ENCODE data around the gene POTEB2.
"Not testable (repeated sequence)": the region's sequence is repeated elsewhere in the genome, so short reads cannot be mapped to it uniquely, and the experiment has no call there.

The POTEB2 gene

GRCh38 chr15:20866214-20866613 lies at the start of gene POTEB2:
TSS of gene POTEB2 (minus strand) at chr15:20866314. CDS start at chr15:20866281, 33 bp downstream.
- DNase-seq (ENCODE audit: low read depth in 2 of 2): not testable (repeated sequence)

- DNase-seq (ENCODE audit: low read depth in 2 of 2): not testable (repeated sequence)
Observed at GRCh38 chr15:20879916-20880315, 13.8 kb upstream of the POTEB2 start.

GRCh38 chr15:20878464-20878863 lies 12.3 kb upstream of the POTEB2 start:
- not testable (repeated sequence) for DNase-seq (ENCODE audit: low read depth in 2 of 2)

GRCh38 chr15:20877819-20878218 lies 11.7 kb upstream of the POTEB2 start:
- DNase-seq (ENCODE audit: low read depth in 2 of 2): not testable (repeated sequence)

Data from fibroblast of skin of left biceps (primary cell).